Measurements from ENCODE around the gene FBXO2. TPM values are rescaled to one million over a fixed set of nuclear protein-coding genes. Genes with fewer than 3 reads are reported as not detected.

The FBXO2 gene
- polyA plus RNA-seq, 1 experiment: 1.5 TPM

GRCh38 chr1:11648039-11648438 is 6.2 kb downstream of the FBXO2 start:
- POLR2A ChIA-PET: no interaction called here

GRCh38 chr1:11647333-11647732 is 6.9 kb downstream of the FBXO2 start:
- TF ChIP-seq CTCF (IDR thresholded peaks at IDR 0.05; ENCODE audit: low read depth, low read length): no peak
- ChIA-PET POLR2A (no interaction called here), CTCF (interaction anchor here (0.5 to 10.6 kb wide), 4 partner anchors 374 to 610 kb away, joined by 3 to 283 read pairs (median 8); partner anchors contain the start of gene UBIAD1)
- Histone ChIP-seq H3K4me3 (ENCODE audit: low read depth, low read length) (no peak overlapping the region), H3K9me3 (ENCODE audit: control insufficient read depth, insufficient read depth, low read length) (no peaks in the 10 kb centered on the region; the same call in 1 of the 2 replicates), H3K27me3 (ENCODE audit: control insufficient read depth, insufficient read depth, low read length) (peaks cover 26% of the 10 kb centered on the region), H3K27ac (ENCODE audit: low read depth, low read length) (no peak overlapping the region)
- DNase-seq (ENCODE audit: low read depth, low spot score): no peak

More at GRCh38 chr1:11648039-11648438, 6.2 kb downstream of the FBXO2 start:
- Histone ChIP-seq H3K4me3 (ENCODE audit: low read depth, low read length) (no peak overlapping the region), H3K27me3 (ENCODE audit: control insufficient read depth, insufficient read depth, low read length) (peaks cover 31% of the 10 kb centered on the region), H3K27ac (ENCODE audit: low read depth, low read length) (no peak overlapping the region), H3K9me3 (ENCODE audit: control insufficient read depth, insufficient read depth, low read length) (no peaks in the 10 kb centered on the region; the same call in 1 of the 2 replicates)
- DNase-seq (ENCODE audit: low read depth, low spot score): no peak
- no peak for TF ChIP-seq CTCF (IDR thresholded peaks at IDR 0.05; ENCODE audit: low read depth, low read length)
- CTCF ChIA-PET: interaction anchor here (2.2 to 10.6 kb wide), 2 partner anchors 405 to 610 kb away, joined by 13 to 283 read pairs; no protein-coding TSS in a partner anchor

- POLR2A ChIA-PET: interaction anchor here (0.6 kb wide), 1 partner anchor 10 kb away, joined by 4 read pairs; no protein-coding TSS in a partner anchor
- no peaks in the 10 kb centered on the region; the same call in 1 of the 2 replicates for H3K9me3 ChIP-seq (ENCODE audit: control insufficient read depth, insufficient read depth, low read length)
Measured at GRCh38 chr1:11646317-11646716, 7.9 kb downstream of the FBXO2 start.

GRCh38 chr1:11645670-11646265 is 8.5 kb downstream of the FBXO2 start:
- H3K9me3 ChIP-seq (ENCODE audit: control insufficient read depth, insufficient read depth, low read length): no peaks in the 10 kb centered on the region; the same call in 1 of the 2 replicates
- DNase-seq (ENCODE audit: low read depth, low spot score): peak; percentile 23
- no peak overlapping the region for H3K4me3 ChIP-seq (ENCODE audit: low read depth, low read length)
- ChIA-PET POLR2A (interaction anchor here (0.6 kb wide), 1 partner anchor 11 kb away, joined by 4 read pairs; no protein-coding TSS in a partner anchor), CTCF (interaction anchor here (0.6 to 10.6 kb wide), 23 partner anchors 8 to 608 kb away, joined by 3 to 283 read pairs (median 3); partner anchors contain the start of genes FBXO6 and MTOR)
- H3K27ac ChIP-seq (ENCODE audit: low read depth, low read length): no peak overlapping the region
- TF ChIP-seq CTCF (IDR thresholded peaks at IDR 0.05; ENCODE audit: low read depth, low read length): peak; percentile 80
- H3K27me3 ChIP-seq (ENCODE audit: control insufficient read depth, insufficient read depth, low read length): peaks cover 25% of the 10 kb centered on the region

More at GRCh38 chr1:11646317-11646716, 7.9 kb downstream of the FBXO2 start:
- no peak for TF ChIP-seq CTCF (IDR thresholded peaks at IDR 0.05; ENCODE audit: low read depth, low read length)
- CTCF ChIA-PET: interaction anchor here (0.6 to 10.6 kb wide), 20 partner anchors 9 to 609 kb away, joined by 3 to 283 read pairs (median 4); partner anchors contain the start of genes FBXO6 and MTOR
- H3K4me3 ChIP-seq (ENCODE audit: low read depth, low read length): no peak overlapping the region
- H3K27ac ChIP-seq (ENCODE audit: low read depth, low read length): no peak overlapping the region
- DNase-seq (ENCODE audit: low read depth, low spot score): no peak
- H3K27me3 ChIP-seq (ENCODE audit: control insufficient read depth, insufficient read depth, low read length): peaks cover 26% of the 10 kb centered on the region

- Histone ChIP-seq H3K4me3 (ENCODE audit: low read depth, low read length) (no peak overlapping the region), H3K27ac (ENCODE audit: low read depth, low read length) (no peak overlapping the region), H3K9me3 (ENCODE audit: control insufficient read depth, insufficient read depth, low read length) (no peaks in the 10 kb centered on the region; the same call in 1 of the 2 replicates), H3K27me3 (ENCODE audit: control insufficient read depth, insufficient read depth, low read length) (peaks cover 21% of the 10 kb centered on the region)
- POLR2A ChIA-PET: no interaction called here
- no peak for TF ChIP-seq CTCF (IDR thresholded peaks at IDR 0.05; ENCODE audit: low read depth, low read length)
- CTCF ChIA-PET: interaction anchor here (0.6 to 10.6 kb wide), 22 partner anchors 8 to 608 kb away, joined by 3 to 283 read pairs (median 5); partner anchors contain the start of genes FBXO6 and MTOR
- DNase-seq (ENCODE audit: low read depth, low spot score): no peak
Measured at GRCh38 chr1:11645270-11645669, 9.0 kb downstream of the FBXO2 start.
